HG02981 (cell line): ENCODE results near the gene KRT6A.

Experiments used
- ATAC-seq: cut with Tn5 transposase; IDR thresholded peaks from one replicate; pipeline ENCODE4 v1.9.1; 2021; ENCODE audit warnings: mild to moderate bottlenecking, moderate library complexity; ENCODE audit not compliant: unreplicated experiment

KRT6A gene

DNA sequence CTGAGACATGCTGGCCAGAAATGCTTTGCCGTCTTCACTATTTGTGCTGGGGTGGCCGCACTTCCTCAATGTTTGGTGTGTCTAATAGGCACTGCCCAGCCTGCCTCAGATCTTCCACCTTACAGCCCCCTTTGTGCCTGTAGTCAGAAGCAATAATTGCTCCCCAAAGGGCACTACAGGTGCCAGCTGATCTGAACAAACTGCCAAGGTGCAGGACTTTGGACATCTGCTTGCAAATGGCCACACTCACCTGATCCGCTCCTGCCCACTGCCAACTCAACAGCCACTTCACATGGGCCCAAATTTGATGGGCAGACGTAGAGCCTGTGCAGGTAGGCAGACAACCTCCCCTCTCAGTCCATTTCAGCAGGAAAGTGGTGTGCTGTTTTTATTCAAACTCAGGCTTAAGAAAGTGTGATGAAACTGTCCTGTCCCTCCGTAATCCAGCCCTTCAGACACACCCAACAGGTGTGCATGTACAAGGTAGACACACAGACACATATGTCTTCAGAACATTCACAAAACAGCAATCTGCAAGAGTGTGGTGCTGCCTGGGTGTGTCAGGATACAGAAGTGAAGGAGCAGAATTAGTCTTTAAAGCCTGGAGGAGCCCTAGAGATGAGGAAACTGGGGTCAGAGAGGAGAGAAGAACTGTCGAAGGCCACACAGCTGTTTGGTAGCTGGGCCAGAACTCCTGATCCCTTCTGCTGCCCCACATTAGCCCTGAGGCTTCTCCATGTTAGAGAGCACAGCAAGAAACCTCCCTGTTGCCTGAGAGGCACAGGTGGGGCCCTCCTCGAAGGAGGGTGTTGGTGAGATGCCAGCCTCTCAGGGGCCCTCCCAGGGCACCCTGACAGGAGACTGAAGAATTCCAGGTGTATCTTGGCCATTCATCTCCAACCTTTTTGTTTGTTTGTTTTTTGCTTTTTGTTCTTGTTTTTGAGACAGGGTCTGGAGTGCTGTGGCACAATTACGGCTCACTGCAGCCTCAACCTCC lies 54.5 kb downstream of the KRT6A start:
- ATAC-seq = no peak

DNA sequence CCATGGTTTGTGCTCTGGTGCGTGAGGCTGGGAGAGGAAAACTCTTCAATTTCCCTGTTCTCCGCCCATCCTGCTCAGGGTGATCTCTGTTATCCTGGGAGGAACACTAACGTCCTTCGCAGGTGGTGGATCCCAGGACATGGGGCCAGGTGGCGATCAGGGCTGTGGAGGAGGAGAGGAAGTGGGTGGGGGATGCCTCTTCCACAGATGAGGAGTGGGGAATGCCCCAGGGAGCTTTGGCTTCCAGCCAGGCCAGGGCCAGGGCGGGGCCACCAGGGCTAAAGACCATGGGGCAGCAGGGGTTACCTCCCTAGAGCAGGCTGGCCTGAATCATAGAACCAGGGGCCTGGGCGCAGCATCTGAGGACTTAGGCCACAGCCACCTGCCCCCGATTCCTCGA lies 55.5 kb downstream of the KRT6A start:
- no peak for ATAC-seq
